Hepatocyte (in vitro differentiated cells): ENCODE results near the gene GHR. TPM values are rescaled to one million over a fixed set of nuclear protein-coding genes. Genes with fewer than 3 reads are reported as not detected.
"Not testable (repeated sequence)": the region's sequence is repeated elsewhere in the genome, so short reads cannot be mapped to it uniquely, and the experiment has no call there.

Source experiments
- DNase-seq: peaks from one replicate; pipeline ENCODE4 v3.0.0-alpha.2; 2016; ENCODE audit warnings: low spot score
- H2AFZ ChIP-seq: fragments of 200-600 bp; sonication (generic); 2 replicates; pipeline ENCODE4 v1.6.0; 2016; ENCODE audit warnings: antibody characterized with exemption, mild to moderate bottlenecking
- H3K27ac ChIP-seq: fragments of 200-600 bp; sonication (generic); 2 replicates; pipeline ENCODE4 v1.5.1; 2016; ENCODE audit warnings: mild to moderate bottlenecking
- H3K27me3 ChIP-seq: fragments of 200-600 bp; sonication (generic); 2 replicates; pipeline ENCODE4 v1.6.1; 2016
- H3K36me3 ChIP-seq: fragments of 200-600 bp; sonication (generic); replicated peaks from 2 replicates; pipeline ENCODE4 v1.5.1; 2016; ENCODE audit warnings: low read depth; ENCODE audit not compliant: insufficient read depth
- H3K4me1 ChIP-seq: fragments of 200-600 bp; sonication (generic); 2 replicates; pipeline ENCODE4 v1.5.1; 2016; ENCODE audit warnings: mild to moderate bottlenecking, moderate library complexity; ENCODE audit not compliant: insufficient read depth
- H3K4me2 ChIP-seq: fragments of 200-600 bp; sonication (generic); 2 replicates; pipeline ENCODE4 v1.6.0; 2016
- H3K4me3 ChIP-seq: fragments of 200-600 bp; sonication (generic); 2 replicates; pipeline ENCODE4 v1.5.1; 2016; ENCODE audit warnings: mild to moderate bottlenecking
- H3K79me2 ChIP-seq: fragments of 200-600 bp; sonication (generic); 2 replicates; pipeline ENCODE4 v1.6.0; 2017; ENCODE audit warnings: mild to moderate bottlenecking
- H3K9me2 ChIP-seq: fragments of 200-600 bp; sonication (generic); replicated peaks from 2 replicates; pipeline ENCODE4 v1.6.0; 2017; ENCODE audit warnings: mild to moderate bottlenecking; ENCODE audit not compliant: insufficient read depth
- H3K9me3 ChIP-seq: fragments of 200-600 bp; sonication (generic); 2 replicates; pipeline ENCODE4 v1.5.1; 2016; ENCODE audit warnings: low read depth, mild to moderate bottlenecking
- H4K20me1 ChIP-seq: fragments of 200-600 bp; sonication (generic); 2 replicates; pipeline ENCODE4 v1.6.0; 2016; ENCODE audit warnings: mild to moderate bottlenecking; ENCODE audit not compliant: insufficient read depth, poor library complexity, severe bottlenecking
- CTCF ChIP-seq: fragments of 200-600 bp; sonication (generic); IDR thresholded peaks from 2 replicates; pipeline ENCODE4 v1.5.1; 2016; ENCODE audit warnings: antibody characterized with exemption, mild to moderate bottlenecking; ENCODE audit not compliant: poor library complexity
- EZH2 ChIP-seq: fragments of 200-600 bp; sonication (generic); IDR thresholded peaks from 2 replicates; pipeline ENCODE4 v1.6.1; 2016; ENCODE audit warnings: antibody characterized with exemption, mild to moderate bottlenecking, borderline replicate concordance
- EZH2phosphoT487 ChIP-seq: fragments of 200-600 bp; sonication (generic); IDR thresholded peaks from one replicate; pipeline ENCODE4 v1.6.1; 2018; ENCODE audit warnings: antibody characterized with exemption, mild to moderate bottlenecking, low read depth, moderate library complexity; ENCODE audit not compliant: unreplicated experiment, severe bottlenecking
- WGBS: methylation state at CpG from one replicate; pipeline ENCODE4 v1.1.6; 2016; ENCODE audit warnings: low lambda C conversion rate; ENCODE audit errors: missing lambda C conversion rate; 5-methylcytosine and 5-hydroxymethylcytosine counted together
- polyA plus RNA-seq: library from polyadenylated mRNA; unstranded; fragments of >200 nt; fragmentation: Nextera tagmentation; extraction: Ambion mirVana; gene quantifications from 2 replicates; pipeline ENCODE4 v1.2.1, GENCODE V29; 2016
- total RNA-seq: library from RNA; depleted of rRNA; stranded (reverse); fragments of >200 nt; gene quantifications from 2 replicates; pipeline ENCODE4 v1.2.3, GENCODE V29; 2014

GHR gene
- total and polyA plus RNA-seq, 2 experiments from 2014 or later = 14.4 to 24.3 TPM

- Histone ChIP-seq H3K36me3 (no peaks in the 10 kb centered on the region), H3K4me3 (no peak overlapping the region), H3K79me2 (no peaks in the 10 kb centered on the region), H3K4me1 (no peaks in the 10 kb centered on the region), H2AFZ (no peak overlapping the region), H4K20me1 (no peaks in the 10 kb centered on the region), H3K4me2 (no peak overlapping the region), H3K27me3 (no peaks in the 10 kb centered on the region), H3K9me2 (no peaks in the 10 kb centered on the region), H3K9me3 (no peaks in the 10 kb centered on the region), H3K27ac (no peak overlapping the region)
- no peak for DNase-seq
- TF ChIP-seq EZH2phosphoT487 (no peak), CTCF (no peak), EZH2 (no peak)
- WGBS = 86% methylated on average over 3 of the region's 3 CpGs
These were observed 256.8 kb downstream of the GHR start for GRCh38 chr5:42680046-42680445.

GRCh38 chr5:42685078-42685477, 261.8 kb downstream of the GHR start:
- not testable (repeated sequence) for H4K20me1 ChIP-seq, H2AFZ ChIP-seq, H3K4me2 ChIP-seq, H3K79me2 ChIP-seq, H3K4me3 ChIP-seq, H3K9me3 ChIP-seq, H3K9me2 ChIP-seq, H3K36me3 ChIP-seq, H3K4me1 ChIP-seq, H3K27me3 ChIP-seq, DNase-seq, H3K27ac ChIP-seq

- H3K27ac ChIP-seq = no peak overlapping the region
- peak; percentile 5 for DNase-seq
- 60% methylated on average over 4 of the region's 4 CpGs for WGBS
- TF ChIP-seq EZH2phosphoT487 (no peak), EZH2 (no peak), CTCF (no peak)
- no peak overlapping the region for H3K4me2 ChIP-seq
- H3K9me3 ChIP-seq = no peaks in the 10 kb centered on the region
- no peaks in the 10 kb centered on the region for H3K4me1 ChIP-seq
- no peaks in the 10 kb centered on the region for H3K27me3 ChIP-seq
- no peaks in the 10 kb centered on the region for H3K79me2 ChIP-seq
- no peaks in the 10 kb centered on the region for H3K36me3 ChIP-seq
- no peaks in the 10 kb centered on the region for H4K20me1 ChIP-seq
- H3K4me3 ChIP-seq = no peak overlapping the region
- no peaks in the 10 kb centered on the region for H3K9me2 ChIP-seq
- H2AFZ ChIP-seq = no peak overlapping the region
These were observed 266.2 kb downstream of the GHR start for GRCh38 chr5:42689391-42689790.

GRCh38 chr5:42691413-42691937, 268.2 kb downstream of the GHR start:
- Histone ChIP-seq H3K27me3 (no peaks in the 10 kb centered on the region), H3K4me2 (peak overlapping the region; percentile 26), H2AFZ (no peak overlapping the region), H3K36me3 (no peaks in the 10 kb centered on the region), H4K20me1 (no peaks in the 10 kb centered on the region), H3K27ac (no peak overlapping the region), H3K9me3 (no peaks in the 10 kb centered on the region), H3K79me2 (no peaks in the 10 kb centered on the region), H3K4me3 (no peak overlapping the region), H3K9me2 (no peaks in the 10 kb centered on the region), H3K4me1 (no peaks in the 10 kb centered on the region)
- no peak for TF ChIP-seq EZH2phosphoT487
- no peak for TF ChIP-seq EZH2
- no peak for TF ChIP-seq CTCF
- 59% methylated on average over 3 of the region's 3 CpGs for WGBS
- DNase-seq = peak; percentile 13
